Mesothelial cell of epicardium (in vitro differentiated cells): ENCODE results near the gene NXPH3. TPM values are rescaled to one million over a fixed set of nuclear protein-coding genes. Genes with fewer than 3 reads are reported as not detected.

ENCODE experiments used
- DNase-seq, 2 experiments: peaks; one replicate each; pipeline ENCODE4 v3.0.0; 2021; ENCODE audit warnings: low spot score in 2 of 2; ENCODE audit not compliant: unreplicated experiment in 2 of 2
- H3K27ac Mint-ChIP-seq: 2 replicates; pipeline ENCODE4 v1.8.0; 2021; ENCODE audit warnings: mixed read lengths
- H3K27me3 Mint-ChIP-seq: 2 replicates; pipeline ENCODE4 v1.8.0; 2021; ENCODE audit warnings: low read depth, mixed read lengths
- H3K36me3 Mint-ChIP-seq: 2 replicates; pipeline ENCODE4 v1.8.0; 2021; ENCODE audit warnings: mixed read lengths
- H3K4me1 Mint-ChIP-seq: 2 replicates; pipeline ENCODE4 v1.8.0; 2021; ENCODE audit warnings: mixed read lengths
- H3K4me3 Mint-ChIP-seq: 2 replicates; pipeline ENCODE4 v1.8.0; 2021; ENCODE audit warnings: mild to moderate bottlenecking, moderate library complexity, mixed read lengths
- H3K9me3 Mint-ChIP-seq: 2 replicates; pipeline ENCODE4 v1.8.0; 2021; ENCODE audit warnings: mixed read lengths
- CTCF ChIP-seq: fragments of 200-600 bp; sonication (generic); IDR thresholded peaks from one replicate; pipeline ENCODE4 v1.5.0; 2021; ENCODE audit warnings: antibody characterized with exemption; ENCODE audit not compliant: unreplicated experiment
- total RNA-seq: library from RNA; stranded (reverse); gene quantifications from 3 replicates; pipeline ENCODE4 v1.2.1, GENCODE V29; 2021

The NXPH3 gene
- total RNA-seq, 1 donor from 2014 or later = 0.83 TPM

DNA sequence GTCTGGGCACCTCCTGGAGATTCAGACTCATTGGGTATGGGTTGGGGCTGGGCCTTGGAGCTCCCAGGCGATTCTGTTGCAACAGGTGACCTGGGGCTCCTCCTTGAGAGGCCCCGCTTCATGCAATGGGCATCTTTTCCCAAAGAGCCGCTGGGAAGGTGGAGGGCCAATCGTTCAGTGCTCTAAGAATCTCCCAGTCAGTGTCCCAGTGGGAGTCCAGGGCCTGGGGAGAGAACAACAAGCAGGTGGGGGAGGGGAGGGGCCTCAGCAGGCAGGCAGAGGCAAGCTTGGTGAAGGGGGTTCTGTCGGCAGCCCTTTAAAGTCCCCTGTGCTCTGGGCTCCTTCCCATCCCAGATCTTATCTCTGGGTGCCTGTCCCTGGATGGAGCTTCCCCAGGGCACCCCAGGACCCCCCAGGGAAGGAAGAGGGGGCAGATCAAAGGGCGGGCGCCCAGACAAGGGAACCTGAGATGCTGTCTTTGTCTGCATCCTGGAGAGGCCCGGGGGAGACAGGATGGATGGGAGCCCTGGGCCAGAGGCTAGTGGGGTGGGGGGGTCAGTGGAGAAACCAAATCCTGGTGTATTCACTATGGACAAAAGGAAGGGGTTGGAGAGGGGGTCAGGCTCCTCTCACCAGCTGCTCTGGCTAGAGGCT is 30.5 kb upstream of the NXPH3 start:
- H3K9me3 Mint-ChIP-seq = peaks cover 6% of the 10 kb centered on the region
- H3K27ac Mint-ChIP-seq = no peak overlapping the region
- H3K36me3 Mint-ChIP-seq = no peaks in the 10 kb centered on the region
- peaks cover 10% of the 10 kb centered on the region for H3K4me1 Mint-ChIP-seq
- no peak for DNase-seq
- no peak for TF ChIP-seq CTCF
- peaks cover 2% of the 10 kb centered on the region for H3K27me3 Mint-ChIP-seq
- no peak overlapping the region for H3K4me3 Mint-ChIP-seq

- Mint-ChIP-seq H3K4me3 (no peak overlapping the region), H3K9me3 (peaks cover 5% of the 10 kb centered on the region), H3K27me3 (peaks cover 2% of the 10 kb centered on the region), H3K36me3 (no peaks in the 10 kb centered on the region), H3K4me1 (peaks cover 10% of the 10 kb centered on the region), H3K27ac (no peak overlapping the region)
- DNase-seq = no peak
- TF ChIP-seq CTCF = no peak
Measured at GRCh38 chr17:49545806-49546545, 29.7 kb upstream of the NXPH3 start.

DNA sequence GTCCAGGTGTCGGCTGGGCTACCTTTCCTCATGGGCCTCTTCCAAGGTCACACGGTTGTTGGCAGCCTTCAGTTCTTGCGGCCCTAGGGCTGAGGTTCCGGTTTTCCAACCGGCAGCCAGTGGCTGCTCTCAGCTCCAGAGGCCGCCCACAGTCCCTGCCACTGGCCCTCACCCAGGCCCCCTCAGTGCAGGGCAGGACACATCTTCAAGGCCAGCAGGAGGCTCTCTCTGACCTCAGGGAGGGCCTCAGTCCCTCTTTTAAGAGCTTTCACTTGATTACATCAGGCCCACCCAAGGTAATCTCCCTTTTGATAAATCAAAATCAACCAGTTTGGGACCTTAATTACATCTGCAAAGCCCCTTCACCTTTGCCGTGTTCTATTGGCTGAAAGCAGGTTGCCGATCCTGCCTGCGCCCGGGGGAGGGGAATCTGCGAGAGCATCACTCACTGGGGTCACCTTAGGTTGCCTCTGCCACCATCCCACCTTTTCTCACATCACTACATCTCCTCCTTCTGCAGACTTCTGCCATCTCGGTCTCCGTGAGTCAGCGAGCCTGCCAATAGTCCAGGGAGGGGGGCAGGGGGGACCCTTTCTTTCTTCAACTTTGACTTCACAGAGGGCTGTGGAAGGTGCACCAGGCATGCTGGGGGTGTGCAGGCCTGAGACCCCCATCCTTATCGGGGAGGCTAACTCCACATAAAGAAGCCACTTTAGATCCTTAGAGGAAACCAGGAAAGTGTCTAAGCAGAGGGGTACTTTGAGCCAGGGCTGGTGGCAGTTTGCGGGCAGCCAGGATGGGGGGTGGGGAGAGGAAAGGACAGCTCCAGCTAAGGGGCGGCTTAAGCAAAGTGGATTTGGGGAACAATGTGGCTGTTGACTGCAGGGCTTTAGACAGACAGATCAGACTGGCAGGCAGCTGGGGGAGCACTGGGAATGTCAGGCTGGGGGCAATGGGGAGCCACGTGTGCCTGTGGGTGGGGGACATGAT is 28.8 kb upstream of the NXPH3 start:
- Mint-ChIP-seq H3K27ac (no peak overlapping the region), H3K27me3 (peaks cover 2% of the 10 kb centered on the region), H3K36me3 (no peaks in the 10 kb centered on the region), H3K4me3 (no peak overlapping the region), H3K9me3 (no peaks in the 10 kb centered on the region), H3K4me1 (peaks cover 10% of the 10 kb centered on the region)
- no peak for TF ChIP-seq CTCF
- no peak for DNase-seq

DNA sequence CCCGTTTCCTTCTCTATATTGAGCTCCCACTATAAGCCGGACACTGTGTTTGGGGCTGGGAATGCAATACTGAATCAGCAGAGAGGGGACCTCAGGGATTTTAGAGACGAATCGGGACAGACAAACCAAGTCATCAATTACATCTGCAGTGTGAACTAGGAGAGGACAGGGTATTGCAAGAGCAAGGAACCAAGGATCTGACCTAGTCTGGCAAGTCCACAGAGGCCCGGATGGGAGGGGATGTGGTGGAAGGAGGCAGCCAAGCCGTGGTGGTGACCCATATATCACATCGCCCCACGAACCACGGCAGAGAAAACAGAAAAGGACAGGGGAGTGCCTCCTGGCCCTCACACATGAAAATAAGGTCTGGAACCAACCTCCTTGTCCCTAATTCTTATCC is 28.1 kb upstream of the NXPH3 start:
- no peak overlapping the region for H3K4me3 Mint-ChIP-seq
- H3K36me3 Mint-ChIP-seq = no peaks in the 10 kb centered on the region
- H3K27me3 Mint-ChIP-seq = peaks cover 2% of the 10 kb centered on the region
- H3K9me3 Mint-ChIP-seq = no peaks in the 10 kb centered on the region
- H3K27ac Mint-ChIP-seq = no peak overlapping the region
- no peak for DNase-seq
- H3K4me1 Mint-ChIP-seq = peaks cover 10% of the 10 kb centered on the region
- TF ChIP-seq CTCF = no peak

GRCh38 chr17:49548051-49548505 is 27.6 kb upstream of the NXPH3 start:
- Mint-ChIP-seq H3K4me3 (no peak overlapping the region), H3K27ac (no peak overlapping the region), H3K36me3 (no peaks in the 10 kb centered on the region), H3K4me1 (peaks cover 10% of the 10 kb centered on the region), H3K27me3 (peaks cover 2% of the 10 kb centered on the region), H3K9me3 (no peaks in the 10 kb centered on the region)
- DNase-seq = no peak
- TF ChIP-seq CTCF = no peak
